Neural progenitor cell (in vitro differentiated cells): ENCODE results near the gene RND1. TPM values are rescaled to one million over a fixed set of nuclear protein-coding genes. Genes with fewer than 3 reads are reported as not detected.

Source experiments
- DNase-seq: peaks from one replicate; pipeline ENCODE4 v3.0.0-alpha.2; 2016; ENCODE audit warnings: low spot score
- H2AFZ ChIP-seq: fragments of 200-600 bp; sonication (generic); replicated peaks from 2 replicates; pipeline ENCODE4 v1.6.1; 2016; ENCODE audit warnings: antibody characterized with exemption
- H3F3A ChIP-seq: fragments of 200-600 bp; sonication (generic); 2 replicates; pipeline ENCODE4 v1.6.1; 2016; ENCODE audit warnings: antibody characterized with exemption, low read depth
- H3K27ac ChIP-seq: fragments of 200-600 bp; sonication (generic); 2 replicates; pipeline ENCODE4 v1.5.1; 2016; ENCODE audit warnings: mild to moderate bottlenecking
- H3K27me3 ChIP-seq: fragments of 200-600 bp; sonication (generic); 2 replicates; pipeline ENCODE4 v1.6.1; 2016; ENCODE audit warnings: mild to moderate bottlenecking, moderate library complexity
- H3K36me3 ChIP-seq: fragments of 200-600 bp; sonication (generic); 2 replicates; pipeline ENCODE4 v1.5.1; 2016
- H3K4me1 ChIP-seq: fragments of 200-600 bp; sonication (generic); 2 replicates; pipeline ENCODE4 v1.6.1; 2016; ENCODE audit warnings: mixed run types
- H3K4me2 ChIP-seq: fragments of 200-600 bp; sonication (generic); 2 replicates; pipeline ENCODE4 v1.6.1; 2016
- H3K4me3 ChIP-seq: fragments of 200-600 bp; sonication (generic); 2 replicates; pipeline ENCODE4 v1.5.1; 2016
- H3K79me2 ChIP-seq: fragments of 200-600 bp; sonication (generic); 2 replicates; pipeline ENCODE4 v1.6.1; 2016; ENCODE audit warnings: low read depth
- H3K9ac ChIP-seq: fragments of 200-600 bp; sonication (generic); 2 replicates; pipeline ENCODE4 v1.6.1; 2016
- H3K9me3 ChIP-seq: fragments of 200-600 bp; sonication (generic); 2 replicates; pipeline ENCODE4 v1.5.1; 2016; ENCODE audit warnings: low read depth
- H4K20me1 ChIP-seq: fragments of 200-600 bp; sonication (generic); 2 replicates; pipeline ENCODE4 v1.6.1; 2016; ENCODE audit warnings: low read depth
- H3K27ac Mint-ChIP-seq: 3 replicates; pipeline ENCODE4 v1.8.0; 2021; ENCODE audit warnings: mixed read lengths
- H3K27me3 Mint-ChIP-seq: 2 replicates; pipeline ENCODE4 v1.8.0; 2022; ENCODE audit warnings: low read depth, mild to moderate bottlenecking, inconsistent platforms, moderate library complexity, mixed read lengths; ENCODE audit not compliant: insufficient read depth
- H3K36me3 Mint-ChIP-seq: 3 replicates; pipeline ENCODE4 v1.8.0; 2021; ENCODE audit warnings: mixed read lengths
- H3K4me1 Mint-ChIP-seq: 3 replicates; pipeline ENCODE4 v1.8.0; 2021; ENCODE audit warnings: mixed read lengths
- H3K4me3 Mint-ChIP-seq: 3 replicates; pipeline ENCODE4 v1.8.0; 2021; ENCODE audit warnings: mild to moderate bottlenecking, moderate library complexity, mixed read lengths
- H3K9me3 Mint-ChIP-seq: 3 replicates; pipeline ENCODE4 v1.8.0; 2020; ENCODE audit warnings: mixed read lengths
- CTCF ChIP-seq: fragments of 200-600 bp; sonication (generic); IDR thresholded peaks from 2 replicates; pipeline ENCODE4 v1.5.1; 2017; ENCODE audit warnings: antibody characterized with exemption, mild to moderate bottlenecking
- EZH2 ChIP-seq: fragments of 200-600 bp; sonication (generic); IDR thresholded peaks from 2 replicates; pipeline ENCODE4 v1.6.1; 2017; ENCODE audit warnings: antibody characterized with exemption, mild to moderate bottlenecking, moderate library complexity
- EZH2phosphoT487 ChIP-seq: fragments of 200-600 bp; sonication (generic); IDR thresholded peaks from 2 replicates; pipeline ENCODE4 v1.6.1; 2017; ENCODE audit warnings: antibody characterized with exemption
- total RNA-seq: library from RNA; depleted of rRNA; stranded (reverse); fragments of >200 nt; gene quantifications from 2 replicates; pipeline ENCODE4 v1.2.3, GENCODE V29; 2015; ENCODE audit warnings: low replicate concordance

RND1 gene
- total RNA-seq, 1 donor from 2014 or later, result 9.8 TPM

GRCh38 chr12:48828293-48828692, 37.4 kb downstream of the RND1 start:
- Mint-ChIP-seq H3K27me3 (peaks cover 8% of the 10 kb centered on the region), H3K4me3 (no peak overlapping the region), H3K27ac (no peak overlapping the region), H3K9me3 (no peaks in the 10 kb centered on the region), H3K36me3 (peaks cover 53% of the 10 kb centered on the region), H3K4me1 (no peaks in the 10 kb centered on the region)
- Histone ChIP-seq H3K4me3 (no peak overlapping the region), H3K79me2 (no peaks in the 10 kb centered on the region), H3K9me3 (no peaks in the 10 kb centered on the region), H3K36me3 (no peaks in the 10 kb centered on the region), H2AFZ (no peak overlapping the region), H3K4me2 (no peak overlapping the region), H3K27me3 (no peaks in the 10 kb centered on the region), H3K4me1 (no peaks in the 10 kb centered on the region), H3K27ac (no peak overlapping the region), H3F3A (peaks cover 2% of the 10 kb centered on the region), H4K20me1 (peaks cover 13% of the 10 kb centered on the region), H3K9ac (no peak overlapping the region)
- TF ChIP-seq EZH2 (no peak), EZH2phosphoT487 (no peak), CTCF (no peak)
- DNase-seq, result no peak

GRCh38 chr12:48827513-48828096, 38.1 kb downstream of the RND1 start:
- no peak overlapping the region for H2AFZ ChIP-seq
- no peak for TF ChIP-seq EZH2
- no peak for TF ChIP-seq EZH2phosphoT487
- TF ChIP-seq CTCF, result no peak
- no peak for DNase-seq
- no peaks in the 10 kb centered on the region for H3K4me1 ChIP-seq
- H3K9ac ChIP-seq, result no peak overlapping the region
- no peak overlapping the region for H3K27ac Mint-ChIP-seq
- H3K27me3 ChIP-seq, result no peaks in the 10 kb centered on the region
- H3K79me2 ChIP-seq, result no peaks in the 10 kb centered on the region
- H3K4me2 ChIP-seq, result no peak overlapping the region
- H3F3A ChIP-seq, result peaks cover 2% of the 10 kb centered on the region
- peaks cover 17% of the 10 kb centered on the region for H4K20me1 ChIP-seq
- no peaks in the 10 kb centered on the region for H3K9me3 Mint-ChIP-seq
- H3K27me3 Mint-ChIP-seq, result peaks cover 8% of the 10 kb centered on the region
- H3K36me3 ChIP-seq, result no peaks in the 10 kb centered on the region
- H3K9me3 ChIP-seq, result no peaks in the 10 kb centered on the region
- no peaks in the 10 kb centered on the region for H3K4me1 Mint-ChIP-seq
- H3K4me3 Mint-ChIP-seq, result no peak overlapping the region
- H3K36me3 Mint-ChIP-seq, result peaks cover 52% of the 10 kb centered on the region
- H3K27ac ChIP-seq, result no peak overlapping the region
- no peak overlapping the region for H3K4me3 ChIP-seq

- Histone ChIP-seq H3K9ac (no peak overlapping the region), H3K36me3 (no peaks in the 10 kb centered on the region), H3K4me2 (no peak overlapping the region), H3K4me3 (no peak overlapping the region), H3K4me1 (no peaks in the 10 kb centered on the region), H3K9me3 (no peaks in the 10 kb centered on the region), H3K27ac (no peak overlapping the region), H4K20me1 (peaks cover 17% of the 10 kb centered on the region), H3K27me3 (no peaks in the 10 kb centered on the region), H2AFZ (no peak overlapping the region), H3F3A (peaks cover 2% of the 10 kb centered on the region), H3K79me2 (no peaks in the 10 kb centered on the region)
- Mint-ChIP-seq H3K36me3 (peaks cover 47% of the 10 kb centered on the region), H3K9me3 (no peaks in the 10 kb centered on the region), H3K27ac (no peak overlapping the region), H3K4me3 (no peak overlapping the region), H3K4me1 (no peaks in the 10 kb centered on the region), H3K27me3 (peaks cover 8% of the 10 kb centered on the region)
- TF ChIP-seq EZH2phosphoT487 (no peak), CTCF (no peak), EZH2 (no peak)
- no peak for DNase-seq
These were observed 38.6 kb downstream of the RND1 start for GRCh38 chr12:48827026-48827425.
